ENCODE results near the gene ACOT8. TPM values are rescaled to one million over a fixed set of nuclear protein-coding genes. Genes with fewer than 3 reads are reported as not detected.

The ACOT8 gene
- total RNA-seq, 5 donors from 2014 or later (not counting 1 experiment from before 2014, with no cell fraction given) = 20.4 to 33.9 (median 32.0) TPM

DNA sequence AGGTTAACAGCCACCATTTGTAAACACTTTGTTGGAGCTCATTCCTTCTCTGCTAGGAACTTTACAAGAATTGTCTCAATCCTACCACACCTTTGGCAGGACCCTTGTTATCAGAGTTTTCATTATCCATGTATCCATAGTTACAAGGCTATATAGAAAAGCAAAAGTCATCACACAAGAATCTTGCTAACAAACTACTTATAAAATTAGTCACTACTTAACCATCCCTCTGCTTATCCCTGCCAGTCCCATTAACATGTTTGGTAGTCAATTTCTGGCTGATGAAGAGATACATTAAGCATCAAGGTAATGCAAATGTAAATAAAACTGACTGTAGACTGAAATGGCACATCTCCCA lies 10.6 kb upstream of the ACOT8 start:
- CTCF ChIA-PET = no interaction called here
- H3K4me3 ChIP-seq (ENCODE audit: control insufficient read depth in 1 of 2, extremely low read depth in 1 of 2, low read length in 1 of 2) = no peak overlapping the region
- H3K36me3 ChIP-seq (ENCODE audit: control insufficient read depth in 2 of 2, extremely low read depth in 1 of 2, insufficient read depth in 1 of 2, low read length in 1 of 2) = peaks cover 0 to 6% of the 10 kb centered on the region in 2 donors
- no peak overlapping the region for H3K4me3 Mint-ChIP-seq
- peaks cover 7% of the 10 kb centered on the region for H3K36me3 Mint-ChIP-seq
- H3K27ac Mint-ChIP-seq = no peak overlapping the region
- no peaks in the 10 kb centered on the region for H3K27me3 Mint-ChIP-seq
- no peak overlapping the region for H3K27ac ChIP-seq (ENCODE audit: low read length)
- H3K27me3 ChIP-seq (replicated peaks in 1 of 2; ENCODE audit: control insufficient read depth in 2 of 2, extremely low read depth in 1 of 2, insufficient read depth in 2 of 2, low read length in 1 of 2) = no peaks in the 10 kb centered on the region
- peaks cover 0 to 2% (median 0%) of the 10 kb centered on the region in 3 donors for H3K4me1 Mint-ChIP-seq
- H3K9me3 ChIP-seq = no peaks in the 10 kb centered on the region
- H3K4me1 ChIP-seq (ENCODE audit: control insufficient read depth in 1 of 2, extremely low read depth in 1 of 2, insufficient read depth in 2 of 2, low read length in 2 of 2) = no peaks in the 10 kb centered on the region
- no peak for ATAC-seq (replicated peaks in 1 of 4)
- H3K9me3 Mint-ChIP-seq = no peaks in the 10 kb centered on the region
- POLR2A ChIA-PET = interaction anchor here in 1 of 2 donors (0.6 kb wide), 1 partner anchor 30 kb away, joined by 3 read pairs; no protein-coding TSS in a partner anchor
- DNase-seq = no peak

DNA sequence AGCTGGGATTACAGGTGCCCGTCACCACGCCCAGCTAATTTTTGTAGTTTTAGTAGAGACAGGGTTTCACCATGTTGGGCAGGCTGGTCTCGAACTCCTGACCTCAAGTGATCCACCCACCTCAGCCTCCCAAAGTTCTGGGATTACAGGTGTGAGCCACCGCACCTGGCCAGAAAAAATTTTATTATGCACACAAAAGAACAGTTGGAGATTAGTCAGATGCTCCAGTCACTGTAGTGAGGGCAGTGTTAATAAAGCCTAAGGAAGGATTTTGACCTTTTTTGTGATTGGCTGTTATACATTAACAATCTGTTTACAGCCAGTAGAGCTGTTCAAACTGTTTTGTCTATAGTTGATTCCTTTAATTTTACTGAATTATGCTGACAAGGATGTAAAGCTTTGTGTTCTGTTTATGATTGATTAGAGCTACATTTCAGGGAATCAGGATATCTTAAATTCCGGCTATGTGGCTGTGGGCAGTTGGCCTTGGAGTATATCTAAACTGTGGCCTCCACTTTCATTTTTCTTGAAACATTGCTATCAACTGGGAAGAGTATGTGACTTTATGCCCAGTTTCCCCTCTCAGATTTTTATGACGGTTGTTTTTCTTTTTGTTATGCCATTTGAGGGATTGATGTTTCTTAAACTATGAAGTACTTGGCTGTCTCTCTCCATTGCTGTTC lies 10.1 kb upstream of the ACOT8 start:
- ChIA-PET CTCF (no interaction called here), POLR2A (interaction anchor here in 1 of 2 donors (0.6 kb wide), 1 partner anchor 683 kb away, joined by 3 read pairs; no protein-coding TSS in a partner anchor)
- ATAC-seq (replicated peaks in 1 of 4) = no peak
- Histone ChIP-seq H3K9me3 (no peaks in the 10 kb centered on the region), H3K27me3 (replicated peaks in 1 of 2; ENCODE audit: control insufficient read depth in 2 of 2, extremely low read depth in 1 of 2, insufficient read depth in 2 of 2, low read length in 1 of 2) (no peaks in the 10 kb centered on the region), H3K27ac (ENCODE audit: low read length) (no peak overlapping the region), H3K4me1 (ENCODE audit: control insufficient read depth in 1 of 2, extremely low read depth in 1 of 2, insufficient read depth in 2 of 2, low read length in 2 of 2) (no peaks in the 10 kb centered on the region), H3K4me3 (ENCODE audit: control insufficient read depth in 1 of 2, extremely low read depth in 1 of 2, low read length in 1 of 2) (no peak overlapping the region), H3K36me3 (ENCODE audit: control insufficient read depth in 2 of 2, extremely low read depth in 1 of 2, insufficient read depth in 1 of 2, low read length in 1 of 2) (peaks cover 0 to 6% of the 10 kb centered on the region in 2 donors)
- DNase-seq = no peak
- no peak overlapping the region for H3K27ac Mint-ChIP-seq
- no peaks in the 10 kb centered on the region for H3K27me3 Mint-ChIP-seq
- no peaks in the 10 kb centered on the region for H3K9me3 Mint-ChIP-seq
- peaks cover 4% of the 10 kb centered on the region for H3K36me3 Mint-ChIP-seq
- no CpG with 5 or more reads among the region's 6 CpGs for WGBS (ENCODE audit: insufficient coverage)
- H3K4me1 Mint-ChIP-seq = peaks cover 0 to 2% (median 0%) of the 10 kb centered on the region in 3 donors
- no peak overlapping the region for H3K4me3 Mint-ChIP-seq

DNA sequence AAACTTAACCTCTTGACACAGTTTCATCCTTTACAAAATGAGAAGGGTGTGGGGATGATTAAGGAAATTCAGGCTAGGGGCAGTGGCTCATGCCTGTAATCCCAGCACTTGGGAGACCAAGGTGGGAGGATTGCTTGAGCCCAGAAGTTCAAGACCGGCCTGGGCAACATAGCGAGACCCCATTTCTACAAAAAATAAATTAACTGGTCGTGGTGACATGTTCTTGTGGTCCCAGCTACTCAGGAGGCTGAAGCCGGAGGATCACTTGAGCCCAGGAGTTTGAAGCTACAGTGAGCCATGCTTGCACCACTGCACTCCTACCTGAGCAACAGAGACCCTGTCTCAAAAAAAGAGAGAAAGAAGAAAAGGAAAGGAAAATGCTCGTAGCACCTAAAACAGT lies 9.3 kb upstream of the ACOT8 start:
- Mint-ChIP-seq H3K9me3 (no peaks in the 10 kb centered on the region), H3K4me3 (no peak overlapping the region), H3K27ac (no peak overlapping the region), H3K27me3 (no peaks in the 10 kb centered on the region), H3K4me1 (peaks cover 0 to 2% (median under 1%) of the 10 kb centered on the region in 3 donors), H3K36me3 (peaks cover 3% of the 10 kb centered on the region)
- ChIA-PET CTCF (no interaction called here), POLR2A (no interaction called here)
- Histone ChIP-seq H3K27me3 (replicated peaks in 1 of 2; ENCODE audit: control insufficient read depth in 2 of 2, extremely low read depth in 1 of 2, insufficient read depth in 2 of 2, low read length in 1 of 2) (no peaks in the 10 kb centered on the region), H3K27ac (ENCODE audit: low read length) (no peak overlapping the region), H3K36me3 (ENCODE audit: control insufficient read depth in 2 of 2, extremely low read depth in 1 of 2, insufficient read depth in 1 of 2, low read length in 1 of 2) (peaks cover 0 to 6% of the 10 kb centered on the region in 2 donors), H3K4me1 (ENCODE audit: control insufficient read depth in 1 of 2, extremely low read depth in 1 of 2, insufficient read depth in 2 of 2, low read length in 2 of 2) (no peaks in the 10 kb centered on the region), H3K4me3 (ENCODE audit: control insufficient read depth in 1 of 2, extremely low read depth in 1 of 2, low read length in 1 of 2) (no peak overlapping the region), H3K9me3 (no peaks in the 10 kb centered on the region)
- WGBS (ENCODE audit: insufficient coverage) = 100% methylated on average over 1 of the region's 5 CpGs
- DNase-seq (no peak), ATAC-seq (replicated peaks in 1 of 4) (no peak)

- POLR2A ChIA-PET = interaction anchor here in 1 of 2 donors (0.6 kb wide), 1 partner anchor 660 kb away, joined by 4 read pairs; no protein-coding TSS in a partner anchor
- peaks cover 9% of the 10 kb centered on the region for H3K36me3 Mint-ChIP-seq
- Histone ChIP-seq H3K4me3 (ENCODE audit: control insufficient read depth in 1 of 2, extremely low read depth in 1 of 2, low read length in 1 of 2) (no peak overlapping the region), H3K4me1 (ENCODE audit: control insufficient read depth in 1 of 2, extremely low read depth in 1 of 2, insufficient read depth in 2 of 2, low read length in 2 of 2) (no peaks in the 10 kb centered on the region), H3K27me3 (replicated peaks in 1 of 2; ENCODE audit: control insufficient read depth in 2 of 2, extremely low read depth in 1 of 2, insufficient read depth in 2 of 2, low read length in 1 of 2) (no peaks in the 10 kb centered on the region), H3K27ac (ENCODE audit: low read length) (no peak overlapping the region), H3K36me3 (ENCODE audit: control insufficient read depth in 2 of 2, extremely low read depth in 1 of 2, insufficient read depth in 1 of 2, low read length in 1 of 2) (no peaks in the 10 kb centered on the region), H3K9me3 (no peaks in the 10 kb centered on the region)
- H3K4me1 Mint-ChIP-seq = peaks cover 5 to 19% (median 14%) of the 10 kb centered on the region in 3 donors
- CTCF ChIA-PET = no interaction called here
- no peak overlapping the region for H3K4me3 Mint-ChIP-seq
- no peaks in the 10 kb centered on the region for H3K9me3 Mint-ChIP-seq
- ATAC-seq (replicated peaks in 1 of 4) = no peak
- H3K27me3 Mint-ChIP-seq = no peaks in the 10 kb centered on the region
- DNase-seq = no peak
- no peak overlapping the region for H3K27ac Mint-ChIP-seq
- WGBS (ENCODE audit: insufficient coverage) = 100% methylated on average over 4 of the region's 7 CpGs
These were observed 6.6 kb upstream of the ACOT8 start for GRCh38 chr20:45863543-45864470.

- Mint-ChIP-seq H3K4me1 (peaks cover 21 to 40% (median 32%) of the 10 kb centered on the region in 3 donors), H3K27me3 (no peaks in the 10 kb centered on the region), H3K9me3 (no peaks in the 10 kb centered on the region), H3K4me3 (no peak overlapping the region), H3K27ac (no peak overlapping the region), H3K36me3 (peaks cover 9% of the 10 kb centered on the region)
- H3K27ac ChIP-seq (ENCODE audit: low read length) = no peak overlapping the region
- DNase-seq = no peak
- H3K4me3 ChIP-seq (ENCODE audit: control insufficient read depth in 1 of 2, extremely low read depth in 1 of 2, low read length in 1 of 2) = no peak overlapping the region
- no peaks in the 10 kb centered on the region for H3K27me3 ChIP-seq (replicated peaks in 1 of 2; ENCODE audit: control insufficient read depth in 2 of 2, extremely low read depth in 1 of 2, insufficient read depth in 2 of 2, low read length in 1 of 2)
- CTCF ChIA-PET = interaction anchor here in 1 of 2 donors (0.7 kb wide), 1 partner anchor 55 kb away, joined by 3 read pairs; no protein-coding TSS in a partner anchor
- no peaks in the 10 kb centered on the region for H3K36me3 ChIP-seq (ENCODE audit: control insufficient read depth in 2 of 2, extremely low read depth in 1 of 2, insufficient read depth in 1 of 2, low read length in 1 of 2)
- no peaks in the 10 kb centered on the region for H3K9me3 ChIP-seq
- peaks cover 10 to 17% of the 10 kb centered on the region in 2 experiments for H3K4me1 ChIP-seq (ENCODE audit: control insufficient read depth in 1 of 2, extremely low read depth in 1 of 2, insufficient read depth in 2 of 2, low read length in 2 of 2)
- whole genome bisulfite sequencing (ENCODE audit: insufficient coverage) = 90% methylated on average over 3 of the region's 7 CpGs
- POLR2A ChIA-PET = no interaction called here
- no peak for ATAC-seq (replicated peaks in 1 of 4)
These were observed 4.3 kb upstream of the ACOT8 start for GRCh38 chr20:45861221-45862075.
